Transverse colon (tissue), 4 donors: Measurements from ENCODE around the gene BRD2.

Experiments used
- POLR2A ChIP-seq: fragments of 450-650 bp; IDR thresholded peaks from one replicate; pipeline ENCODE4 v1.6.1; 2016; ENCODE audit warnings: antibody characterized with exemption, mild to moderate bottlenecking, moderate library complexity
- POLR2AphosphoS5 ChIP-seq, 3 donors: sonication (generic); formaldehyde crosslinking; IDR thresholded peaks; one replicate each; pipeline ENCODE4 v1.6.1; 2016; ENCODE audit warnings: antibody characterized with exemption in 3 of 3
- TF ChIP-seq, protein P1 (sequence below), 5 experiments: fragments of 200-600 bp in 3 of 5; fragments of 450-650 bp in 2 of 5; sonication (generic) in 3 of 5; IDR thresholded peaks; 1 replicate in 2 of 5; 2 replicates in 3 of 5; pipeline ENCODE4 v1.5.1; 2016 to 2017; ENCODE audit warnings: antibody characterized with exemption in 5 of 5, inconsistent platforms in 3 of 5, mild to moderate bottlenecking in 2 of 5, moderate library complexity in 1 of 5

DNA sequence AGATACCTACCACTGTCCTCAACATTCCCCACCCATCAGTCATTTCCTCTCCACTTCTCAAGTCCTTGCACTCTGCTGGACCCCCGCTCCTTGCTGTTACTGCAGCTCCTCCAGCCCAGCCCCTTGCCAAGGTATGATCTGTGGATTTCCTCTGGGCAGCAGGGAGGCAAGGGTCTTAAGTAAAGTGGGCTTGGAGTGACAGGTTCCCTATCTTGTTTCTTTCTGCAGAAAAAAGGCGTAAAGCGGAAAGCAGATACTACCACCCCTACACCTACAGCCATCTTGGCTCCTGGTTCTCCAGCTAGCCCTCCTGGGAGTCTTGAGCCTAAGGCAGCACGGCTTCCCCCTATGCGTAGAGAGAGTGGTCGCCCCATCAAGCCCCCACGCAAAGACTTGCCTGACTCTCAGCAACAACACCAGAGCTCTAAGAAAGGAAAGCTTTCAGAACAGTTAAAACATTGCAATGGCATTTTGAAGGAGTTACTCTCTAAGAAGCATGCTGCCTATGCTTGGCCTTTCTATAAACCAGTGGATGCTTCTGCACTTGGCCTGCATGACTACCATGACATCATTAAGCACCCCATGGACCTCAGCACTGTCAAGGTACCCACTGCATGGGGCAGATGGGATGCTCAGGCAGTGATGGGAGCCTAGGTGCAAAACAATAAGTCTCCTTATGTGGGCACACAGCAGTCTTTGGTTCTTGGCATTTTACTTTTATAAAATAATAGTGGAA is 8.1 kb downstream of the BRD2 start:
- TF ChIP-seq, protein P1, sequence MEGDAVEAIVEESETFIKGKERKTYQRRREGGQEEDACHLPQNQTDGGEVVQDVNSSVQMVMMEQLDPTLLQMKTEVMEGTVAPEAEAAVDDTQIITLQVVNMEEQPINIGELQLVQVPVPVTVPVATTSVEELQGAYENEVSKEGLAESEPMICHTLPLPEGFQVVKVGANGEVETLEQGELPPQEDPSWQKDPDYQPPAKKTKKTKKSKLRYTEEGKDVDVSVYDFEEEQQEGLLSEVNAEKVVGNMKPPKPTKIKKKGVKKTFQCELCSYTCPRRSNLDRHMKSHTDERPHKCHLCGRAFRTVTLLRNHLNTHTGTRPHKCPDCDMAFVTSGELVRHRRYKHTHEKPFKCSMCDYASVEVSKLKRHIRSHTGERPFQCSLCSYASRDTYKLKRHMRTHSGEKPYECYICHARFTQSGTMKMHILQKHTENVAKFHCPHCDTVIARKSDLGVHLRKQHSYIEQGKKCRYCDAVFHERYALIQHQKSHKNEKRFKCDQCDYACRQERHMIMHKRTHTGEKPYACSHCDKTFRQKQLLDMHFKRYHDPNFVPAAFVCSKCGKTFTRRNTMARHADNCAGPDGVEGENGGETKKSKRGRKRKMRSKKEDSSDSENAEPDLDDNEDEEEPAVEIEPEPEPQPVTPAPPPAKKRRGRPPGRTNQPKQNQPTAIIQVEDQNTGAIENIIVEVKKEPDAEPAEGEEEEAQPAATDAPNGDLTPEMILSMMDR (IDR thresholded peaks at IDR 0.05): no peak
- TF ChIP-seq POLR2AphosphoS5 (IDR thresholded peaks at IDR 0.05) (no peak), POLR2A (no peak)
